ENCODE results near the gene DLEC1. TPM values are rescaled to one million over a fixed set of nuclear protein-coding genes. Genes with fewer than 3 reads are reported as not detected.
A peak's percentile ranks its signal among the peaks of the same experiment; 100 is the strongest.

DLEC1 gene
- total and polyA plus RNA-seq, 8 donors, result 0.14 to 0.75 (median 0.51) TPM

- no peaks in the 10 kb centered on the region for H3K36me3 ChIP-seq
- FAIRE-seq (no peak), DNase-seq (peak in 3 of 6 donors; percentile 13 to 58 (median 47)), ATAC-seq (no peak)
- H3K4me3 ChIP-seq, result no peak overlapping the region
- H3K9me3 ChIP-seq, result no peaks in the 10 kb centered on the region
- 87 to 94% methylated on average over 7 of the region's 7 CpGs for WGBS, 2 donors
- no peak overlapping the region for H3K27ac ChIP-seq
- TF ChIP-seq CTCF (IDR thresholded peaks at IDR 0.05), result no peak
- peaks cover 5 to 14% (median 13%) of the 10 kb centered on the region in 3 donors for H3K4me1 ChIP-seq
- intact Hi-C loops (cut with DNase I), result no loop called here
- no peaks in the 10 kb centered on the region for H3K27me3 ChIP-seq
Measured at GRCh38 chr3:37991823-37992222, 47.2 kb upstream of the DLEC1 start.

- TF ChIP-seq CTCF (IDR thresholded peaks at IDR 0.05), result no peak
- Histone ChIP-seq H3K27me3 (no peaks in the 10 kb centered on the region), H3K4me1 (peaks cover under 1 to 8% (median 8%) of the 10 kb centered on the region in 3 donors), H3K36me3 (no peaks in the 10 kb centered on the region), H3K4me3 (no peak overlapping the region), H3K9me3 (no peaks in the 10 kb centered on the region), H3K27ac (peak overlapping the region in 1 of 4 donors; percentile 6)
- peak in 3 of 4 donors; percentile 29 to 43 (median 34) for ATAC-seq
- DNase-seq, result peak in 2 of 6 donors; percentile 34
- FAIRE-seq, result no peak
- 88 to 90% methylated on average over 9 of the region's 9 CpGs for WGBS, 2 donors
- intact Hi-C loops (cut with DNase I), result no loop called here
Measured at GRCh38 chr3:37992271-37993066, 46.5 kb upstream of the DLEC1 start.

- Histone ChIP-seq H3K27ac (peak overlapping the region in 1 of 4 donors; percentile 6), H3K4me3 (no peak overlapping the region), H3K36me3 (no peaks in the 10 kb centered on the region), H3K9me3 (no peaks in the 10 kb centered on the region), H3K27me3 (no peaks in the 10 kb centered on the region), H3K4me1 (peaks cover under 1 to 9% (median 7%) of the 10 kb centered on the region in 3 donors)
- TF ChIP-seq CTCF (IDR thresholded peaks at IDR 0.05), result no peak
- WGBS, 2 donors, result 43 to 56% methylated on average over 8 of the region's 8 CpGs
- FAIRE-seq (no peak), ATAC-seq (no peak), DNase-seq (peak in 1 of 6 donors; percentile 15)
- intact Hi-C loops (cut with DNase I), result no loop called here
Measured at GRCh38 chr3:37993067-37993455, 45.9 kb upstream of the DLEC1 start.

- no peaks in the 10 kb centered on the region for H3K27me3 ChIP-seq
- DNase-seq, result no peak
- ATAC-seq, result no peak
- intact Hi-C loops (cut with DNase I), result no loop called here
- peaks cover 4 to 13% (median 11%) of the 10 kb centered on the region in 3 donors for H3K4me1 ChIP-seq
- WGBS, 2 donors, result 80 to 81% methylated on average over 6 of the region's 6 CpGs
- FAIRE-seq, result no peak
- H3K9me3 ChIP-seq, result no peaks in the 10 kb centered on the region
- peak overlapping the region in 2 of 4 donors; percentile 13 to 41 for H3K4me3 ChIP-seq
- no peaks in the 10 kb centered on the region for H3K36me3 ChIP-seq
- H3K27ac ChIP-seq, result peak overlapping the region in 3 of 4 donors; percentile 42 to 63 (median 58)
- TF ChIP-seq CTCF (IDR thresholded peaks at IDR 0.05), result no peak
Measured at GRCh38 chr3:37993460-37993819, 45.6 kb upstream of the DLEC1 start.

Measured in pancreas (tissue), 10 donors.